ENCODE results near the gene HIVEP2. TPM values are rescaled to one million over a fixed set of nuclear protein-coding genes. Genes with fewer than 3 reads are reported as not detected.

The HIVEP2 gene
- total and polyA plus RNA-seq, 2 of the 4 experiments (the other 2 are of a cell fraction): 4.3 to 11.3 TPM

DNA sequence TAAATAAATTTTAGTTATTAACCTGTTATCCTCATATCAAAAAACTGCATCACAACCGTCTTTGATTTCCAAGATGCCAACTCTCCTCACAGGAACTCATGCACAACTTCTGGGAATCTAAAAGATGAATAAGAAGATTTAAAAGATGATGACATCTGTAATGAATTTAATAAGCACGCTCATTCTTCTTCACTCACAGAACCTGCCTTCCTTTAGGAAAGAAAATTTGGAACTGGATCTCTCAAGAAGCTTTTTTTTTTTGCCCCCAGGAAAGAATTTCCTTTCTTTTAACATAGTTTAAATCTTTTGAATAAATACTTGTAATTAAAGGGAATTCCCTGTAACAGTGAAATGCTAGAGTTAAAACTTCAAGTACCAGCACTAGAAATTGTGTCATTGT lies 161.5 kb downstream of the HIVEP2 start:
- intact Hi-C loops (cut with micrococcal nuclease): no loop called here
- H4K8ac ChIP-seq (ENCODE audit: low read depth in 2 of 2, low read length in 2 of 2): no peak overlapping the region
- no peaks in the 10 kb centered on the region for H3K9me1 ChIP-seq (ENCODE audit: insufficient read depth, low read length)
- no peak overlapping the region for H3K56ac ChIP-seq (ENCODE audit: extremely low read depth, insufficient read depth, low read length)
- no peak overlapping the region for H3K4me2 ChIP-seq (ENCODE audit: low read depth, low read length)
- H2BK15ac ChIP-seq (ENCODE audit: low read depth, low read length): no peak overlapping the region
- no peak overlapping the region for H3K9ac ChIP-seq (ENCODE audit: low read depth, low read length)
- no peak overlapping the region for H2BK120ac ChIP-seq (ENCODE audit: low read depth, low read length)
- TF ChIP-seq RAD21 (IDR thresholded peaks at IDR 0.05; ENCODE audit: low read length): no peak
- TF ChIP-seq MAFK (IDR thresholded peaks at IDR 0.05; ENCODE audit: low read depth, low read length): no peak
- TF ChIP-seq RFX5 (IDR thresholded peaks at IDR 0.05; ENCODE audit: low read depth, low read length): no peak
- TF ChIP-seq NFE2L2 (IDR thresholded peaks at IDR 0.05; ENCODE audit: low read depth, low read length): no peak
- TF ChIP-seq CEBPB (IDR thresholded peaks at IDR 0.05; ENCODE audit: low read depth, low read length): no peak
- TF ChIP-seq, protein P1, sequence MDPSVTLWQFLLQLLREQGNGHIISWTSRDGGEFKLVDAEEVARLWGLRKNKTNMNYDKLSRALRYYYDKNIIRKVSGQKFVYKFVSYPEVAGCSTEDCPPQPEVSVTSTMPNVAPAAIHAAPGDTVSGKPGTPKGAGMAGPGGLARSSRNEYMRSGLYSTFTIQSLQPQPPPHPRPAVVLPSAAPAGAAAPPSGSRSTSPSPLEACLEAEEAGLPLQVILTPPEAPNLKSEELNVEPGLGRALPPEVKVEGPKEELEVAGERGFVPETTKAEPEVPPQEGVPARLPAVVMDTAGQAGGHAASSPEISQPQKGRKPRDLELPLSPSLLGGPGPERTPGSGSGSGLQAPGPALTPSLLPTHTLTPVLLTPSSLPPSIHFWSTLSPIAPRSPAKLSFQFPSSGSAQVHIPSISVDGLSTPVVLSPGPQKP (IDR thresholded peaks at IDR 0.05; ENCODE audit: borderline replicate concordance, low read depth, low read length): no peak
- TF ChIP-seq MXI1 (IDR thresholded peaks at IDR 0.05; ENCODE audit: borderline replicate concordance, low read depth, low read length): no peak
- TF ChIP-seq MAZ (IDR thresholded peaks at IDR 0.05; ENCODE audit: borderline replicate concordance, low read depth, low read length): no peak
- no peak for TF ChIP-seq RCOR1 (IDR thresholded peaks at IDR 0.05; ENCODE audit: insufficient replicate concordance, low read length)
- no peak for TF ChIP-seq SMC3 (IDR thresholded peaks at IDR 0.05; ENCODE audit: low read depth, low read length)
- TF ChIP-seq CTCF (conservative IDR thresholded peaks at IDR 0.05; ENCODE audit: low read depth, low read length): no peak
- TF ChIP-seq, protein P2, sequence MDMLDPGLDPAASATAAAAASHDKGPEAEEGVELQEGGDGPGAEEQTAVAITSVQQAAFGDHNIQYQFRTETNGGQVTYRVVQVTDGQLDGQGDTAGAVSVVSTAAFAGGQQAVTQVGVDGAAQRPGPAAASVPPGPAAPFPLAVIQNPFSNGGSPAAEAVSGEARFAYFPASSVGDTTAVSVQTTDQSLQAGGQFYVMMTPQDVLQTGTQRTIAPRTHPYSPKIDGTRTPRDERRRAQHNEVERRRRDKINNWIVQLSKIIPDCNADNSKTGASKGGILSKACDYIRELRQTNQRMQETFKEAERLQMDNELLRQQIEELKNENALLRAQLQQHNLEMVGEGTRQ (IDR thresholded peaks at IDR 0.05; ENCODE audit: low read depth, low read length): no peak
- H3K4me3 ChIP-seq (ENCODE audit: insufficient read depth, low read depth, low read length): no peak overlapping the region
- no peak for ATAC-seq (ENCODE audit: low read depth)
- H3K4ac ChIP-seq (ENCODE audit: low read depth, low read length): no peak overlapping the region
- CTCF ChIA-PET: interaction anchor here (0.7 kb wide), 1 partner anchor 232 kb away, joined by 3 read pairs; no protein-coding TSS in a partner anchor
- no TSS peak for BruUV-seq (replicated peaks)
- in situ Hi-C loops (cut with MboI; ENCODE audit: low sequenced_read_pairs): no loop called here
- no peak overlapping the region for H3K18ac ChIP-seq (ENCODE audit: low read depth, low read length)
- no peaks in the 10 kb centered on the region for H3K36me3 ChIP-seq (ENCODE audit: control insufficient read depth, insufficient read depth, low read length)
- H4K20me1 ChIP-seq (ENCODE audit: insufficient read depth, low read length): no peaks in the 10 kb centered on the region
- no peaks in the 10 kb centered on the region for H3K27me3 ChIP-seq (ENCODE audit: control insufficient read depth, insufficient read depth, low read length)
- POLR2A ChIA-PET (ENCODE audit: unreplicated experiment): no interaction called here
- peaks cover 10 to 15% of the 10 kb centered on the region in 2 experiments for H3K79me1 ChIP-seq (ENCODE audit: low read depth in 1 of 2, low read length in 2 of 2)
- H2BK20ac ChIP-seq (ENCODE audit: low read depth, low read length): no peak overlapping the region
- H2AK5ac ChIP-seq (ENCODE audit: low read depth, low read length): no peak overlapping the region
- no peak overlapping the region for H3K23ac ChIP-seq (ENCODE audit: low read depth, low read length)
- no peak overlapping the region for H3K14ac ChIP-seq (replicated peaks; ENCODE audit: low read depth, low read length)
- no peak overlapping the region for H2BK5ac ChIP-seq (ENCODE audit: low read depth, low read length, poor library complexity, severe bottlenecking)
- H4K91ac ChIP-seq (ENCODE audit: insufficient read depth, low read depth, low read length): no peak overlapping the region
- H3K27ac ChIP-seq (ENCODE audit: insufficient read depth, low read length): no peak overlapping the region
- H3K4me1 ChIP-seq (ENCODE audit: control insufficient read depth, insufficient read depth, low read length): no peaks in the 10 kb centered on the region; the same call in 1 of the 2 replicates
- H2AK9ac ChIP-seq (replicated peaks; ENCODE audit: low read depth, low read length, poor library complexity): no peak overlapping the region
- dilution Hi-C loops (cut with HindIII; ENCODE audit: low sequenced_read_pairs, unreplicated experiment): no loop called here
- WGBS, 2 experiments (ENCODE audit: extremely low coverage in 2 of 2, insufficient read length in 1 of 2): no CpG with 5 or more reads among the region's 2 CpGs
- H2AFZ ChIP-seq (replicated peaks; ENCODE audit: low read length, poor library complexity): no peak overlapping the region
- DNase-seq: no peak
- no peak overlapping the region for H4K5ac ChIP-seq (ENCODE audit: low read depth, low read length)
- no peaks in the 10 kb centered on the region for H3K9me3 ChIP-seq (ENCODE audit: control insufficient read depth, insufficient read depth, low read length)
